Spinal cord (tissue), 10 donors: ENCODE data around the gene NUDT9. TPM values are rescaled to one million over a fixed set of nuclear protein-coding genes. Genes with fewer than 3 reads are reported as not detected.
"Not testable (repeated sequence)": the region's sequence is repeated elsewhere in the genome, so short reads cannot be mapped to it uniquely, and the experiment has no call there.

Experiments used
- DNase-seq, 6 donors: peaks; one replicate each; pipeline versions ENCODE4 v3.0.0 to v3.0.0-alpha.2; 2013 to 2015; ENCODE audit warnings: low spot score in 6 of 6, low read depth in 4 of 6
- H3K27ac ChIP-seq: one replicate; pipeline ENCODE4 v1.5.1; 2013; ENCODE audit warnings: low read depth, low read length, control low read depth
- H3K27me3 ChIP-seq: one replicate; pipeline ENCODE4 v1.6.1; 2013; ENCODE audit warnings: low read length; ENCODE audit not compliant: control insufficient read depth, insufficient read depth
- H3K36me3 ChIP-seq: one replicate; pipeline ENCODE4 v1.6.1; 2013; ENCODE audit warnings: low read length; ENCODE audit not compliant: control insufficient read depth, insufficient read depth
- H3K4me1 ChIP-seq: one replicate; pipeline ENCODE4 v1.6.1; 2013; ENCODE audit warnings: low read length; ENCODE audit not compliant: control insufficient read depth, insufficient read depth
- H3K4me3 ChIP-seq: one replicate; pipeline ENCODE4 v1.5.1; 2013; ENCODE audit warnings: low read depth, low read length, control low read depth
- H3K9me3 ChIP-seq: one replicate; pipeline ENCODE4 v1.6.1; 2013; ENCODE audit warnings: low read length; ENCODE audit not compliant: control insufficient read depth, insufficient read depth
- WGBS: methylation state at CpG from one replicate; pipeline ENCODE4 v1.1.5; 2013; ENCODE audit warnings: missing lambda C conversion rate; ENCODE audit not compliant: insufficient coverage; 5-methylcytosine and 5-hydroxymethylcytosine counted together
- polyA plus RNA-seq, 2 donors: library from polyadenylated mRNA; unstranded; fragments of 120-200 nt; gene quantifications; one replicate each; pipeline ENCODE4 v1.2.1, GENCODE V29; 2013; ENCODE audit not compliant: insufficient read length in 2 of 2
- total RNA-seq, 2 donors: library from RNA; depleted of rRNA in 1 of 2; stranded (reverse); fragments of 120-200 nt in 1 of 2; fragments of >200 nt in 1 of 2; gene quantifications; one replicate each; pipeline versions ENCODE4 v1.2.3 to v1.2.4, GENCODE V29; 2013 to 2014
- donor health status: healthy.

NUDT9 gene
- total and polyA plus RNA-seq, 4 donors, result 21.3 to 44.8 (median 31.3) TPM

GRCh38 chr4:87442889-87443288, 20.5 kb downstream of the NUDT9 start:
- WGBS, result no CpG with 5 or more reads among the region's 3 CpGs
- peaks cover 12% of the 10 kb centered on the region for H3K36me3 ChIP-seq
- H3K27ac ChIP-seq, result no peak overlapping the region

DNA sequence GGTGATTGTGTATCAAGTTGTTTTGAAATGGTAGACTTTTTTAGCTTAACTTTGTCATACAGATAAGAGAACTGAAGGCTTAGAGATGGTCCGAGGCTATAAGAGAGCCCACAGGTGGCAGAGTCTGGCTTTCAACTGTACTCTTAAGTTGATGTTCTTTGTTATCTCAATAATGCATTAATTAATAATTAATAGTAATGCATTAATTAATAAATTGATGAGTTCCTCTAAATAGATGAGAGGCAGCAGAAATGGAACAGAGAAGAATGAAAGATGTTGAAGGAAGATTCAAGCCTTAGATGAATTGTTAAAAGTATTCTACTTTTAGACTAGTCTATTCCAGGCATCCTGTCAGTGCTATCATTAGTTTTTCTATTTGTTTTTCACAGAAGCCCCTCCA, 22.4 kb downstream of the NUDT9 start:
- Histone ChIP-seq H3K27ac (no peak overlapping the region), H3K27me3 (no peaks in the 10 kb centered on the region), H3K4me1 (no peaks in the 10 kb centered on the region), H3K4me3 (no peak overlapping the region), H3K9me3 (no peaks in the 10 kb centered on the region), H3K36me3 (peaks cover 3% of the 10 kb centered on the region)
- DNase-seq, result no peak
- WGBS, result no CpG with 5 or more reads among the region's 1 CpG

More at GRCh38 chr4:87442889-87443288, 20.5 kb downstream of the NUDT9 start:
- Histone ChIP-seq H3K27me3 (no peaks in the 10 kb centered on the region), H3K4me3 (no peak overlapping the region), H3K9me3 (no peaks in the 10 kb centered on the region), H3K4me1 (no peaks in the 10 kb centered on the region)
- DNase-seq, result no peak

DNA sequence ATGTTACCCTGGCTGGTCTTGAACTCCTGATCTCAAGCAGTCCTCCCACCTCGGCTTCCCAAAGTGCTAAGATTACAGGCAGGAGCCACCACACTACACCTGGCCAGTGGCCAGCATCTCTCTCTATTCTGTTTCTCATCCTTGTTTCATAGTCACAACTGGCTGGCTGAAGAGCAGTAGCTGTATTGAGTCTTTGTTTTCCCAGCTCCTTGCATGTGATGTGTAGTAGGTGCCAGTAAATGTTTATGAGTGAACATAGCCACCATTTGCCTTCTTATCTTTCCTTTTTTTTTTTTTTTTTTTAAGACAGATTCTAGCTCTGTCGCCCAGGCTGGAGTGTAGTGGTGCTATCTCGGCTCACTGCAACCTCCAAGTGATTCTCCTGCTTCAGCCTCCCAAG, 23.6 kb downstream of the NUDT9 start:
- H3K36me3 ChIP-seq, result peaks cover 3% of the 10 kb centered on the region
- no peaks in the 10 kb centered on the region for H3K9me3 ChIP-seq
- H3K4me1 ChIP-seq, result no peaks in the 10 kb centered on the region
- DNase-seq, result no peak
- no CpG with 5 or more reads among the region's 3 CpGs for WGBS
- no peak overlapping the region for H3K27ac ChIP-seq
- no peaks in the 10 kb centered on the region for H3K27me3 ChIP-seq
- no peak overlapping the region for H3K4me3 ChIP-seq

DNA sequence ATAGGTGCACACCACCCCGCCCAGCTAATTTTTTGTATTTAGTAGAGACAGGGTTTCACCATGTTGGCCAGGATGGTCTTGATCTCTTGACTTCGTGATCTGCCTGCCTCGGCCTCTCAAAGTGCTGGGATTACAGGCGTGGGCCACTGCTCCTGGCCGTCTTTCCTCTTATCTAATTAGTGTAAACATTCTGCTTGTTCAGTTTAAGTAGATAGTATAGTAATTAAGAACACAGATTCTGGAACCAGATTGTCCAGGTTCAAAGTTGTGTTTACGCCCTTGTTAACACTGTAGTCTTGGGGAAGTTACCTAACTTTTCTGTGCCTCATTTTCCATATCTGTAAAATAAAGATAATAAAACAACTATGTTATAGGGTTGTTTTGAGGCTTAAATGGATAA, 24.0 kb downstream of the NUDT9 start:
- not testable (repeated sequence) for H3K4me1 ChIP-seq, H3K36me3 ChIP-seq, H3K27me3 ChIP-seq, DNase-seq, H3K9me3 ChIP-seq, H3K27ac ChIP-seq, H3K4me3 ChIP-seq
- no CpG with 5 or more reads among the region's 6 CpGs for WGBS

DNA sequence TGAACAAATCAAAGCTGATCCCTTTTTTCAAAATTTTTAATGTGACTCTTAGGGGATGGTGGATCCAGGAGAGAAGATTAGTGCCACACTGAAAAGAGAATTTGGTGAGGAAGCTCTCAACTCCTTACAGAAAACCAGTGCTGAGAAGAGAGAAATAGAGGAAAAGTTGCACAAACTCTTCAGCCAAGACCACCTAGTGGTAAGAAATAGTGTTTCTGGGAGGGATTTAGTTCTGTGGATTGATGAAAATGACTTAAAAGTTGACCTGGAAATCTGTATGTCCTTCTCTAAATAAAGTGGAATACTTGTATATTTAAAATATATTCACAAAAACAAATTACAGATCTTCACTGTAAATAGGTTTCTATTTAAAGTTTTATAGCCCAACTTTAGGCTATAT, 29.2 kb downstream of the NUDT9 start:
- Histone ChIP-seq H3K27me3 (no peaks in the 10 kb centered on the region), H3K4me1 (no peaks in the 10 kb centered on the region), H3K27ac (no peak overlapping the region), H3K9me3 (no peaks in the 10 kb centered on the region), H3K36me3 (peaks cover 12% of the 10 kb centered on the region), H3K4me3 (no peak overlapping the region)
- no peak for DNase-seq

- no peak overlapping the region for H3K27ac ChIP-seq
- H3K4me1 ChIP-seq, result no peaks in the 10 kb centered on the region
- 80% methylated on average over 1 of the region's 4 CpGs for WGBS
Observed at GRCh38 chr4:87458913-87459312, 36.5 kb downstream of the NUDT9 start.

GRCh38 chr4:87461281-87461700, 38.9 kb downstream of the NUDT9 start:
- Histone ChIP-seq H3K4me3 (no peak overlapping the region), H3K27me3 (no peaks in the 10 kb centered on the region), H3K36me3 (no peaks in the 10 kb centered on the region), H3K9me3 (no peaks in the 10 kb centered on the region), H3K4me1 (no peaks in the 10 kb centered on the region), H3K27ac (no peak overlapping the region)
- DNase-seq, result no peak

More at GRCh38 chr4:87458913-87459312, 36.5 kb downstream of the NUDT9 start:
- no peak for DNase-seq
- no peaks in the 10 kb centered on the region for H3K36me3 ChIP-seq
- no peaks in the 10 kb centered on the region for H3K9me3 ChIP-seq
- H3K4me3 ChIP-seq, result no peak overlapping the region
- H3K27me3 ChIP-seq, result no peaks in the 10 kb centered on the region

DNA sequence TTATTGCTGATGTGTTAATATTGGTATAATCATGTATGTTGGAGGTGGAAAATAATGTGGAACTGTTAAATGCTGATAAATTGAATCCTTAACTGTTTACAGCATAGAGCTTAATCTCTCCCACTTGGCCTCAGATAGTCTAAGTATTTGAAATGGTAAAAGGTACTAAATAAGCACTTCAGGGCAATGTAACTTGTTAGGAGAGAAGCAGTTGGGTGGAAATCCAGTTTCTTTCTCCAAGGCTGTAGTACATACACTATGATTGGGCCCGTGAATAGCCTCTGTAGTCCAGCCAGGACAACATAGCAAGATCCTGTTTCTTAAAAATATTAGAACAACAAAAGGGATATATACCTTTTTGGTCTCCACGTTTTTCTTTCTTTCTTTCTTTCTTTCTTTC, 39.7 kb downstream of the NUDT9 start:
- no peaks in the 10 kb centered on the region for H3K9me3 ChIP-seq
- H3K36me3 ChIP-seq, result no peaks in the 10 kb centered on the region
- no peaks in the 10 kb centered on the region for H3K27me3 ChIP-seq
- no CpG with 5 or more reads among the region's 2 CpGs for WGBS
- no peaks in the 10 kb centered on the region for H3K4me1 ChIP-seq
- H3K27ac ChIP-seq, result no peak overlapping the region
- DNase-seq, result no peak
- H3K4me3 ChIP-seq, result no peak overlapping the region

DNA sequence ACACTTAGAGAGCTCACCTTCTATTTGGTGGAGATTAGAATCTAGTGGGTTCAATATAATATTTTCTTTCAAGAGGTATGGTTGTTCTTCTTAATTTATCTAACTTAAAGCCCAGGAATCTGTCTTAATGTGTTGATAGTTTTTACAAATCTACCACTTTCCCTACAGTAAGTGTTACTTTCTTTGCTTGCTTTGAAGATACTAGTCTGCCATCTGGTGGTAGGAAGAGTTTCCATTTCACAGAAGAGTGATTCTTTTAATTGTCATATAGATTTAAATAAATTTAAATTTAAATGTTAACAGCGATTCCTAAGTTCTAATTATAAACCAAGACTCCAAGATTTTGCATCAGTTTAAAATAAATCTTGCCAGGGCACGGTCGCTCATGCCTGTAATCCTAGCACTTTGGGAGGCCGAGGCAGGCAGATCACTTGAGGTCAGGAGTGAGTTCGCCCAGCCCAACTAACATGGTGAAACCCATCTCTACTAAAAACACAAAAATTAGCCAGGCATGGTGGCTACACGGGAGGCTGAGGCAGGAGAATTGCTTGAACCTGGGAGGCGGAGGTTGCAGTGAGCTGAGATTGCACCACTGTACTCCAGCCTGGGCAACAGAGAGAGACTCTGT, 43.5 kb downstream of the NUDT9 start:
- Histone ChIP-seq H3K27ac (no peak overlapping the region), H3K4me1 (no peaks in the 10 kb centered on the region), H3K9me3 (no peaks in the 10 kb centered on the region), H3K4me3 (no peak overlapping the region), H3K36me3 (no peaks in the 10 kb centered on the region), H3K27me3 (no peaks in the 10 kb centered on the region)
- DNase-seq, result peak; percentile 13 to 83 (median 32)
- no CpG with 5 or more reads among the region's 7 CpGs for WGBS

- Histone ChIP-seq H3K27ac (no peak overlapping the region), H3K9me3 (no peaks in the 10 kb centered on the region), H3K27me3 (no peaks in the 10 kb centered on the region), H3K4me1 (no peaks in the 10 kb centered on the region), H3K4me3 (no peak overlapping the region), H3K36me3 (no peaks in the 10 kb centered on the region)
- no peak for DNase-seq
- WGBS, result 89% methylated on average over 4 of the region's 6 CpGs
Observed at GRCh38 chr4:87469390-87469789, 47.0 kb downstream of the NUDT9 start.
